Measurements from ENCODE around the gene DOK6.
"Not testable (repeated sequence)": the region's sequence is repeated elsewhere in the genome, so short reads cannot be mapped to it uniquely, and the experiment has no call there.

DOK6 gene
- total RNA-seq = 0 reads per million in 2 donors

DNA sequence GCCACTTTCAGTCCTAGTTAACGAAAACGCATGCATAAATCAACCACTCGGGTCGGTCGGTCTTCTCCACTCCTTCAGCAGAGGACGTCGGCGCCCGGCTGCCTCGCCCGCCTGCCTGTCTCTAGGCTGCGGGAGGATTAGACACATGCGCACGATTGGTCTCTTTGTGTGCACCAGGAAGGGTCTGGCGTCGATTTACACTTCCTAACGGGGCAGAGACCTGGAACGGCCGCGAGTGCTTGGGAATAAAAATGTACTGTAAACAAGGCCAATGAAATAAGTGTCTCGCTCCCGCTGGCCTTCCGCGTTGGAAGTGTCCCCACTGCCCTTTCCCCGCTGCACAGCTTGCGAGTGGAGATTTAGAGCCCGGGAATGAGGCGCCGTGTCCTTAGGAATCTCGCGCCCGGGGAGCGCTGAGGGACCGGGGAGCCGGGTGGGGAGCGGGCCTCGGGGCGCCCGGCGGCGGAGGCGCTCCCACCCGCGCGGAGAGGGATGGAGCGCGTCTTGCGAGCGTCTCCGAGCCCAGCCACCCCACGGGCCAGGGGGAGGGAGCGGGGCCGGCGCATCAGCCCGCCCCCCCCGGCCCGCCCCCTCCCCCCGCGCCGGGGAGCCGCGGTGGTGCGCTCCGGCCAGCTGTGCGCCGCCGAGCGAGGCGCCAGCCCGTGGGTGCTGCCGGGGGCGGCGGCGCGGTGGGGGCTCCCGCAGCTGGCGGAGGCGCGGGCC lies at the start of gene DOK6:
TSS of gene DOK6 (plus strand) at position 636 of the 723 bp plus-strand sequence.
- no peak for DNase-seq

DNA sequence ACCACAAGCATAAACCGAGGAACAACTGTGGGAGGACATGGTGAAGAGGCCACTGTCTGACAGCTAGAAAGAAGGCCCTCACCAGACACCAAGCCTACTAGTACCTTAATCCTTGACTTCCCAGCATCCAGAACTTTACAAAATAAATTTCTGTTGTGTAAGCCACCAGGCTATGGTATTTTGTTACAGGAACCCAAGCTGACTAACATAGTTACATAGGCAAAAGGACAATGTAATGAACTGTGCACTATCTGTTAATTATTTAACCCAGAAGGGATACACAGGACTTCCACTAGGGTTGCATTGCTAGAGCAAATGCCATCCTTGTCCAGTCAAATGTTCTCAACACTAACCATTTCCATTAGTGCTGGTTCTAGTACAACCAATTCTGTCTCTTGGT lies 47.7 kb upstream of the DOK6 start:
- no peak for DNase-seq

DNA sequence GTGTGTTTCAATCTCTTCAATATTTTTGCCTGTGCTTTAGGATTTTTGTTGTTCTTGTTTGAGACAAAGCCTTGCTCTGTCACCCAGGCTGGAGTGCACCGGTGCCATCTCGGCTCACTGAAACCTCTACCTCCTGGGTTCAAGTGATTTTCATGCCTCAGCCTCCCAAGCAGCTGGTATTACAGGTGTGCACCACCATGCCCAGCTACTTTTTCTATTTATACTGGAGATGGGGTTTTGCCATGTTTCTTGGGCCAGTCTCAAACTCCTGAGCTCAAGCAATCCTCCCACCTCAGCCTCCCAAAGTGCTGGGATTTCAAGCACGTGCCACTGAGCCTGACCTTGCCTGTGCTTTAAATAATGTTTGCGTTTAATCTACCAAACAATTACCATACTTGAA lies 43.1 kb upstream of the DOK6 start:
- DNase-seq = no peak

DNA sequence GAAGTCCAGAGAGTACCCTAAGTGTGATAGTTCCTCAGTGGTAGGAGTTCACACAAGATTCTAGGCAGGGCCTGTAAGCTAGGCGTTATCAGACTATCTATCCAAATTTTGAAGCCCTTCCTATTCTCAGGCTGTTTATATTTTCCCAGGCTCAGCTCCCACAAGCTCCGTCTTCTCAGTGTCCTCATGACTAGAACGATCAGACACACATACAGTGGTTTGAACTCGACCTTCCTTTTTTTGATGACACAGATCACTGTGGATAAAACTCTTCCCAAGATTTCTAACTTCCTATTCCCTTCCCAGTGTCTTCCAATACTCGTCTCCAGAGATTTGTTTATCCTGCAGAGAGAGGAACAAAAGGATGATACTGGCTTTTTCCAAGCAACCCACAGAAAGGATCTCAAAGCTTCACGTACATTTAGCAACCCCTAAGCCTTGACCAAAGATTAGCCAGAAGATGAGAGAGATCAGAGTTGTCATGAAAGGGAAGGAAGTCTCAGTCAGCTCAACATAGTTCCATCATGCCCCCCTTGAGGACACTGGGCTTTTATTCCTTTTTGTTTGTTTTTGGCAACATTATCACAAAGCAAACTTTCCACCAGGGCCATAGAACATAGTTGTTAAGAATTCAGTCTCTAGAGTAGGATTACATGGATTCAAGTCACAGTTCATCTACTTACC lies 42.3 kb upstream of the DOK6 start:
- no peak for DNase-seq

DNA sequence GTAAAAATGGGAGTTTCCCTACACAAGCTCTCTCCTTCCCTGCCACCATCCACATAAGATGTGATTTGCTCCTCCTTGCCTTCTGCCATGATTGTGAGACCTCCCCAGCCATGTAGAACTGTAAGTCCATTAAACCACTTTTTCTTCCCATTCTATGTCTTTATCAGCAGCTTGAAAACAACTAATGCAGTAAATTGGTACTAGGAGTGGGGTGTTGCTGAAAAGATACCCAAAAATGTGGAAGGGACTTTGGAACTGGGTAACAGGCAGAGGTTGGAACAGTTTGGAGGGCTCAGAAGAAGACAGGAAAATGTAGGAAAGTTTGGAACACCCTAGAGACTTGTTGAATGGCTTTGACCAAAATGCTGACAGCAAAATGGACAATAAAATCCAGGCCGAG lies 40.9 kb upstream of the DOK6 start:
- not testable (repeated sequence) for DNase-seq

DNA sequence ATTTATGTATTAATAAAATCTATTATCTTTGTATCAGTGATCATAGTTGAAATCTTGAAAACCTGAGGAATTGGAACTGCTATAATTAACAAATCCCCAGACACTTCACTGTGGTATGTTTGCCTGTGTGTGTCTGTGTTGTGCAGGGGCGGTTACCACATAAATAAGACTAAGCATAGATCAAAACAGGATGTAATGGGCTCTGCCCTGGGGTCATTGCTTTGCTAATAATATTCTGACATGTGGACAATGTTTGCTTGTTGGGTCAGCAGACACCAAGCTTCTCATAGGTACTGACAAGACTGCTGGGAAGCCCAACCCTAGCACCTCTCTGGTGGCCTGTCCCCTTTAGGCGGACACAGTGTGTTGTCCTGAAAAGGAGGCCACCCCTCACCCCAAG lies 35.8 kb upstream of the DOK6 start:
- DNase-seq = no peak

DNA sequence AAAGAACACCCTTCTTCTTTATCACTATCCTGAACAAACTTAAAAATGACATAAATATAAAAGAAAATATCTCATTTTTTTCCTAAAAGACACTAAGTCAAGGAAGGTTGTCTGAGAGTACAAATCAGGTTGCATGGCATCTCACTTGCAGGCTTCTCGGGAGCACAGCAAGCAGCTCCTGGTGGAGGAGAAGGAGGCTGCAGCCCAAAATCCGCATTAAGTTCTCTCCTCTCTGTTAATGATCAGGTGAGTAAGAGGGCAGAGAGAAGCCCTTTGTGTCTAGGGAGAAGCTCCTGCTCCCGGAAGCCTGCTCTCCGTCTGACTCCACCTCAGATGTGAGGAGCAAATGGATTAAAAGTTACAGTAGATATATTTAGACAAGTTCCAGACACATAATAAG lies 35.0 kb upstream of the DOK6 start:
- no peak for DNase-seq

DNA sequence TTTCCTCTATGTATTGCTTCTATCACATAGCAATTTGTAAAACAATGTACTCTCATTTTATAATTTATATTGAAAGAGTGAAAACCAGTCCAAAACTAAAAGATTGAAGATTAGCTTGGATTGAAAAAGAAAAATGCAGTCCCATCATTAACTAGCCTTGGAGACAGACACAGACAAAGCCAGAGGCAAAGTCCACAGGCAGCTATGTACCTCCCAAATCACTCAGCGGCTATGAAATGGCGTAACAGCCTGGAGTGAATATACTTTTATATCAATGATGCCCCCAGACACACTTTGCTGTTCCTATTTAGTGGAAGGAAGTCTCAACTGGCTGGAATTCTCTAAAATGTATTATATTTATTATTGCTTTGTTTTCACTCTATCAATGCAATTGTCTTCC lies 33.6 kb upstream of the DOK6 start:
- DNase-seq = no peak

DNA sequence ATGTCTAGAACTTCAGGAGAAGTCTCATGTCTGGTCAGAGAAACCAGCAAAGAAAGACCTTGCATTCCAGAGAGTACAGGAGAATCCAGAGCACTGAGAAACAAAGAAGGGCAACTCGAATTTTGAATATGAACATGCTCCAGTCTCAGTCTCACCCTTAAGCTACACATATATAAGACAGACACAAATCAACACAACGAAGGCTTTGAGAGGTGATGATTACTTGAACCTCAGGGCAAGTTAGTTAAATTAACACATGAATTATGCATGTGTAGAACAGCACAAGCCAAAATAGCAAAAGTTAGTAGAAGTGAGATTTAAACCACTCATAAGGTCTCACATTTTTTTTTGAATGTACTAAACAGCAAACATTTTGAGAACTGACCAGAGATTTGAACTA lies 29.0 kb upstream of the DOK6 start:
- DNase-seq = no peak

DNA sequence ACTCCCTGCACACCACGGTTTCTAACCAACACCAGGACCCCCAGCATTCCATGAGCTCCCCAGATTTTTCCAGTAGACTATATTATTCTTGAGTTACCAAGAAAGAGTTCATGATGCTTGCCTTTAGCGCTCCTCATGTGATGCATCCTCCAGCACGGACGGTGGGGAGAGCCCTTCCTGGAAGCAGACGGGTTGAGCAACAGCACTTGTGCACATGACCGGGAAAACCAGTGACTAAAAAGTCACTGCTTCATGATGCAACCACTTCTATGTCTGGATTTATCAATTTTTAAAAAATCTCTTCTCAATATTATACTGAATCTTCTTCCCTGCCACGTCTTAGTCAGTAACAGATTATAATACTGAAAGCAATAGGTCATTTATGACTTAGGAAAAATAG lies 20.4 kb upstream of the DOK6 start:
- no peak for DNase-seq

DNA sequence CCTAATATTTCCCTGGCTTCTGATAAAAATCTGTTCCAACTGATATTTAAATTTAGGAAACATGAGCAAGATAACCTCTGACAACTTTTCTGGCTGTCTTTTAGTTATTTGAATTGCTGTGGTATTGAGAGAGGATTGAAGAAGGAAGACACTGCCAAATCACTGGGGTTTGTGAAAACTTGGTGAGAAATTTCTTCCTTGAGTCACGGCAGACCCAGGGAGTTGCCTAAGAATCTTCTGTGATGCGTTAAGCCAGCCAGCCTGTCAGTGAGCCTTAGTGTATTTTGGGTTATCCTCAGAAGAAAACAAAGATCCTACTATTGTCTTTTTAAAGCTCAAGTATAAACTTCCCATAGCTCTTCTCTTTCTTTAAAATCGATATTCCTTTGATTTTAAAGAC lies 17.5 kb upstream of the DOK6 start:
- DNase-seq = no peak

DNA sequence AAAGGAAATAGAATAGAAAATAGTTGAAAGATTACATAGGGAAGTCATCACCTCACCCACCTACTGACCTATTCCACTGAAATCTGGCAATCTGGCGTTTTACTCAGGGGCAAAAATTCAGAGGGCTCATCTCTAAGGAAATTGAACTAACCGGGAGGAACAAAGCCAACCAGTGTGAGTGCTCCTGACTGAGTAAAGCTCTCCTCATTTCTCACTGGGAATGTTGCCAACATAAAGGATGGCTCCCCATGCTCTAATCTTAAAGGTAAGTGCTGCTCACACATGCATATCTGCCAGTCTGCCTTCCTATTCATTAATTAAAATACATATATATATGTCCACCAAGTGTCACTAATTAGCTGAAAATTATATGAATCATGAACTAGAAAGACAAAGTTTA lies 13.5 kb upstream of the DOK6 start:
- DNase-seq = no peak

DNA sequence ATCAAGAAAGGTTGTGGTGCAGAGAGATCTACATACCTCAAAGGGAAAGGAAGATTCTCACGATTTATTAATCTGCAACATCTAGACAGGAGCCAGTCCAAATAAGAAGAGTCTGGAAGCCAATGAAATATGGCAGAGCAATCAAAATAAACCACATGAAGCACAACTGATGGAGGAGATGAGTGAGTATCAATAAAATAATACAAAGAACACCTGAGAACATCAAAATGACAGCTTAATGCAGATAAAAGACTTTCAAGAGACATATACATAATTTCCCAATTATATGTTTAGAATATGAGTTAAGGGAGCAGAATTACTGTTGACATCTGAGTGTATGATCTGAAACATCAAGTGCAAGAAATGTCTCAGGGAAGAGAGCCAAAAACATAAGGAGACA lies 12.5 kb upstream of the DOK6 start:
- DNase-seq = no peak

DNA sequence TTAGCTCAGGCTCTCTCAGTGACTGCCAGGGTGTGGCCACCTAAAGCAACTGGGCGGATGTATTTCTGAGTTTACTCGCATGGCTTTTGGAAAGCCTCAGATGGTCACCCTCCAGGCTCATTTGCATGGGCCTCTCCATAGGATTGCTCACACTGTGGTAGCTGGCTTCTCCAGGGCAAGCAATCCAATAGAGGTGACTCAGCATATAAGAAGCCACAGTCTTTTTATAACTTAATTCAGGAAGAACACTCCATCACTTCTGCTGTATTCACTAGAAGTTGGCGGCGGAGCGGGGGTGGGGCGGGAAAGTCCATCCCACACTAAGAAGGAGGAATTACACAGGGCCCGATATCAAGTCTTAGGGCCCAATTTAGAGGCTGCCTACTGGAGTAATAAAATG lies 3.6 kb upstream of the DOK6 start:
- DNase-seq = no peak

DNA sequence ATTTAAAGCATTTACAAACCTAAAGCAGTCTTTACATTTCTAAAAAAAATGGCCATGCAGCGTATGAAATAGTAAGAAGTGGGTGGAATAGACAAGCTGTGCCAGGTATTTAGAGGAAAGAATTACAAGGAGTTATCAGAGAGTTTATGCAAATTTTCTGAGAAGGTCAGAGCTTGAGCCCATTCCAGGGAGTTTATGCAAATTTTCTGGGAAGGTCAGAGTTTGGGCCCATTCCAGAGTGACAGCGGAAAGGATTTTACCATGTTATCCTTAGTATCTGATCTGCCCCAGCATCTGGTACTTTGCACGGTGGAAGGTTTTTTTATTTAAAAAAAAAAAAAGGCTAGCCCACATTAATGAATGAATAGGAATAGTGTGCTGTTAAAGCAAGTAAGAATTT lies 1.4 kb upstream of the DOK6 start:
- no peak for DNase-seq

DNA sequence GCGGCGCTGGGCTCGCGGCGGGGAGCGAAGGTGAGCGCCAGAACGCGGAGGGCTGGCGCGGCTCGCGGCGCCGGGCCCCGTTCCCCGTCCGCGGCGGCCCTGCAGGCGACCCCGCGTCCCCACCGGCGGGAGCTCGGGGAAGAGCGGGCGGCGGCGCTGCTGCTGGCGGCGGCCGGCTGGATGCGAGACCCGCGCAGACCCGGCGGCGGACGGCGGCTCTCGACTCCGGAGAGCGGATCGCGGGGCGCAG lies 213 bp downstream of the DOK6 start:
- DNase-seq = no peak

DNA sequence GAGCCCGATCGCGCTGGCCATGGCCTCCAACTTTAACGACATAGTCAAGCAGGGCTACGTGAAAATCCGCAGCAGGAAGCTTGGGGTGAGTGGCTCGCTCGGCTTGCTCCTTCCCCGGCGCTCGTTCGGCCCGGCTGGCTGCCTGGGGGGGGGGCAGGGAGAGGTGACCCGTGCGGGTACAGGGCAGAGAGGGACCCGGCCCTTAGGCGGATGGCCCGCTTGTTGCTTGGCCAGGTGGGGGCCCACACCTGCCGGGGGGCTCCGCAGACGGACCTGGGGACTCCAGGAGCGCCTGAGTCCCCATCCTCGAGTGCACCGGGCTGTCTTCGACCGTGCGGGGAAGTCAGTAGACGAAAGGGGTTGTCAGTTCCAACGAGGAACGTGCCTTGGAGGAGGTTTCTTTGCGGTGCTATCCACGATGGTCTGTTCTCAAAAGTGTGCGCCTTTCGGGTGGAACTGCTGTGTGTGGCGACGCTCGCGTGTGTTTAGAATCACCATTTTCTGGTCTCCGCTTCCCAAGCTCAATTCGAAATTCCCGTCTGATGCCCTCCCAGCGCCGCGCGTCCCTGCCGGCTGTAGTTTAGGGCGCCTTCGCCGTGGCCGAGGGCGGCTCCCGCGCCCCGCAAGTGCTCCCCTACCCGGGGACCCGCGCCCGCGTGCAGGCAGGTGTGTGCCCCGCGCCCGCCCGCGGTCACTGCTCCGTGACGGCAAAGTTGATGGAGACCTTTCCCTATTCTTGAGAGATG lies 711 bp downstream of the DOK6 start:
- no peak for DNase-seq

DNA sequence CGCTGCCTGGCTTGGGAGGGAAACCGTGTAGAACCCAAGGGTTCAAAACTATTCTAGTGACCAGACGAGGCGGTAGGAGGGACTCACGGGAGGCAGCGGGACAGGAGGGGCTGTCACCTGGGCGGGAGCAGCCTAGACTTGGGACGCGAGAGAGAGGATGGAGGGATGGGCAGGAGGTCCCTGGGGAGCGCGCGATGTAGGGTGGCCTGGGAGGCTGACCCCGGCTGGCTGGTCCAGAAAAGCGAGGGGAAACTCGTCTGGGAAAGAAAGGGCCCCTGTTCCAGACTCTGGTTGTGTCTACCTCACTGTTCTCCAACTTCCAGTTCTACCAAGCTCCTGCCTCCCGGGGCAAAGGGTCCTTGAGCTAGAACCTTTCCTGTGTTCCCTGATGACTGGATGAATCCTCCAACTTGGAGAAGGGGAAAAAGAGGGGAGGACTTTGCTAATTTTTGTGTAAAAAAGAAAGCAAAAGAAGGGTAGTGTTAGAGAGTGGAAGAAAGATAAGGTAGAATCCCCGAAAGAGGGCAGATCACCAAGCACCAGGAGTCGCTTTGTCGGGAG lies 1.4 kb downstream of the DOK6 start:
- no peak for DNase-seq

DNA sequence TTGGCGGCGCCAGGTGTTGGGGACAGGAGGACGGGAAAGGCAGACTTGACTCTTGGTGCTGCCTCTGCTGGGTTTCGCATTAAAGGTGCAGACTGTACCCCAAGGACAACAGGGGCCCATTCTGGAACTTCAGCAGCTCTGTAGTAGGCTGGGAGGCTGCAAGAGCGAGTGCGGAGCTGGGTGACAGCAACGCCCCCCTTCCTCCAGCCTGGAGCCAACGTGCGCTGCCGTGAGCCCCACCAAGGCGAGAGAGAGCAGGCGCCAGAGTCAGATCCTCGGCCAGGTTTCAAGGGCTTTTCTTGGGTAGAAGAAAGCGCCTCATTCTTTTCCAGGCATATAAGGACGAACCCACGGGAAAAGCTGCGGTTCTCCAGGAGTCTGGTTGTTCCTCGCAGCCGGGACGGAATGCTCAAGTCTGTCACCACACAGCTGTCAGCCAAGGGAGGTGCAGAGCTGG lies 1.9 kb downstream of the DOK6 start:
- no peak for DNase-seq

DNA sequence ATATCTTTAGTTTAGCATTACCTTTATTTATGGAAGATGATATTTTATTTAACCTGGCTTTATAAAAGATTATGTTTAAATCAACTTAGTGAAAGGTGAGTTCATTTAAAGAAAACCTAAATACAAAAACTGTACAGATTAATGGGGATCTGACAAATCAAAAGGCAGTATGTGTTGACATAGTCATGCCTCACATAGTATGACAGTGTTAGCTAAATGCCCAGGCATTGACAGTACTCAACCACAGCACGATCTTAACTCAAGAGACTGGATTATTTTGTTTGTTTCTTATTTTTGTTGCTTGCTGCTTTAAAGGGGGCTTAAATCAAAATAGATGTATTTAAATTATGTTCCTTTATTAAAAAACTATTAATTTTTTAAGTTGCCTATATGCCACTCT lies 7.8 kb downstream of the DOK6 start:
- DNase-seq = no peak

DNA sequence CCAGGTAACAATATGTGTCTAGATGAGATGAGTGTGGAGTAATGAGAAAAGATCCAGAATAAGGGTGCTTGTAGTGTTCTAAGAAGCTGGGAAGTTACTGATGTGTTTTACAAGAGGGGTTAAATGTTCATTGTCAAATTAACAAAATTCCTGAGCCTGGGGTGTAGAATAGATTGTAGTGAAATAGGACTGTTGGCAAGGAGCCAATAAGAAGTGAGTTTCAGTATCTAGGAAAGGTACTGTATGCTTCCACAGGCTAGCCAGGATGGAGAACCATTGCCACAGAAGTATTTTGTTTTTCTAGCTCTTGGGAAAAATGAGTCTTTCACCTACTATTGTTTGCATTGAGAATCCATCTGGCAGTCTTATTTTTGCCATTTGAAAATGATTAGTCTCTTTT lies 10.5 kb downstream of the DOK6 start:
- no peak for DNase-seq

DNA sequence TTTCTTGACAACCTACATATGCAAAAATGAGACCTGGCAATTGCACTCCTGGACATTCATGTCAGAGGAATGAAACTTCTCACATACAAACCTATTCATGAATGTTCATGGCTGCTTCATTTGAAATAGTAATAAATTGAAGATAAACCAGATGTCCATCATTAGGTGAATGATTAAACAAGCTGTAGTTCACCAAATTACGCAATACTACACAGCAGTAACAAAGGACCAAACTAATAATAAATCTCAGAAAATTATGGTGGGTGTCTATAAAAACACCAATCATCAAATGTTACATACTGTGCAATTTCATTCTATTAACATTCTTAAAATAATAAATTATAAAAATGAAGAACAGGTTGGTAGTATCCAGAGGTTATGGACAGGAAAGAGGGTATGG lies 13.5 kb downstream of the DOK6 start:
- DNase-seq = no peak

DNA sequence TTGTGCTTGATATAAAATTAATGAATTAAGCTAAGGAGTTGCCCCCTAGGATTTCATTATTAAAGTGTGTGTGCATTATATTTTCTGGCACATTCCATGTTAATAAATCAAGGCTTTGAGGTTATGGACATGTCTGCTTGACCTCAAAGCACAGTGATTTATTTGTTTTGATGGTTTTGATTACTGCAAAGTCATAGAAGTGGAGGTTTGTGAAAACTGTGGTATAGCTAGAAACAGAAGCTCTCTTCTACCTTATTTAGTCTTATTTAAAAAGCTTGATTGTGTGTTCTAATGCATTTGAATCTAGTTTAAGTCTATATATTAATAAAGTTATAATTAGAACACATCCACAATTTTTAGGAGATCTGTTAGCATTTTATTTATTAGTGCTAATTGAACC lies 32.2 kb downstream of the DOK6 start:
- DNase-seq = no peak

DNA sequence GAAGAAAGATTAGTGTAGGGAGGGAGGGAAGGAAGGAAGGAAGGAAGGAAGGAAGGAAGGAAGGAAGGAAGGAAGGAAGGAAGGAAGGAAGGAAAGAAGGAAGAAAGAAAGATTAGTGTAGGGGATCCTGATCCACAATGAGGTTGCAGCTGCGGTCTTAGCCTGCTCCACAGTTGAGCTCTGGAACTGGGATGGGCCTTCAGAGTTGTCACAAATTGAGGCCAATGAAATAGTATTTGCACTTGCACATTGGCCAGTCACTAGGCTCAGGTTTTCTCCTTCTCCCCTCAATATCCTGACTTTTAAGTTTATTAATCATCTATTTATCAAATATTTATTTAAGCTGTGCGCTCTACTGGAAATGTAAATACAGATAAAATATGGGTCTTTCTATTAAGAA lies 34.3 kb downstream of the DOK6 start:
- no peak for DNase-seq

All from T-helper 9 cell (primary cell).